ENCODE measurements around the gene SPAG16. TPM values are rescaled to one million over a fixed set of nuclear protein-coding genes. Genes with fewer than 3 reads are reported as not detected.

Gene SPAG16
- total RNA-seq, 1 experiment from 2014 or later = 30.0 TPM

DNA sequence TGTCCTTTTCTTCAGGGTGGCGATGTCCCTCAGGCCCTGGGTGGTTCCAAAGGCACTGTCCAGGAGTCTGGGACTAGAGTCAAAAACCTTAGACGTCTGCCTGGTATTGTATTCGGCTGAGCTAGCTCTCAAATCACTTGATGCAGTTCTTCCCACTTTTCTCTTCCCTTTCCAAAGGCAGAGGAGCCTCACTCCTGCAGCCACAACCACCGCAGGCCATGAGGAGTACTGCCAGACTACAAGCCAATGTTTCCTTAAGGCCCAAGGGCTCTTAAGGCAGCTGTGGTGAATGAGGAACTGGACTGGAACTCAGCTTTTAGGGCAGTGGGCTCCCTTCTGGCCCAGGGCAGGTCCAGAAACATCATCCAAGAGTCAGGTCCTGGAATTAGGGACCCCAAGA lies 360.7 kb downstream of the SPAG16 start:
- H3K36me3 ChIP-seq (ENCODE audit: low read depth) = no peaks in the 10 kb centered on the region
- H3K4me1 ChIP-seq (replicated peaks; ENCODE audit: insufficient read depth) = peaks cover 19% of the 10 kb centered on the region; the same call in 1 of the 2 replicates
- H3K27me3 ChIP-seq (ENCODE audit: insufficient read depth, low read depth) = no peaks in the 10 kb centered on the region
- H2AFZ ChIP-seq = no peak overlapping the region
- BruUV-seq (replicated peaks) = no TSS peak
- ChIA-PET CTCF (no interaction called here), POLR2A (ENCODE audit: unreplicated experiment) (no interaction called here)
- no peaks in the 10 kb centered on the region for H3K9me2 ChIP-seq (ENCODE audit: insufficient read depth)
- H3K4me3 ChIP-seq = no peak overlapping the region
- H3K27ac ChIP-seq = no peak overlapping the region
- no peak overlapping the region for H3K4me2 ChIP-seq
- no peaks in the 10 kb centered on the region for H3K9me3 ChIP-seq (ENCODE audit: insufficient read depth, low read depth)
- no peaks in the 10 kb centered on the region for H4K20me1 ChIP-seq (ENCODE audit: insufficient read depth)
- no peaks in the 10 kb centered on the region for H3F3A ChIP-seq (ENCODE audit: insufficient read depth, low read depth)
- no peaks in the 10 kb centered on the region for H3K79me2 ChIP-seq (ENCODE audit: low read depth)
- intact Hi-C loops (cut with micrococcal nuclease; ENCODE audit: unreplicated experiment) = no loop called here
- DNase-seq = no peak
- TF ChIP-seq, protein P1, sequence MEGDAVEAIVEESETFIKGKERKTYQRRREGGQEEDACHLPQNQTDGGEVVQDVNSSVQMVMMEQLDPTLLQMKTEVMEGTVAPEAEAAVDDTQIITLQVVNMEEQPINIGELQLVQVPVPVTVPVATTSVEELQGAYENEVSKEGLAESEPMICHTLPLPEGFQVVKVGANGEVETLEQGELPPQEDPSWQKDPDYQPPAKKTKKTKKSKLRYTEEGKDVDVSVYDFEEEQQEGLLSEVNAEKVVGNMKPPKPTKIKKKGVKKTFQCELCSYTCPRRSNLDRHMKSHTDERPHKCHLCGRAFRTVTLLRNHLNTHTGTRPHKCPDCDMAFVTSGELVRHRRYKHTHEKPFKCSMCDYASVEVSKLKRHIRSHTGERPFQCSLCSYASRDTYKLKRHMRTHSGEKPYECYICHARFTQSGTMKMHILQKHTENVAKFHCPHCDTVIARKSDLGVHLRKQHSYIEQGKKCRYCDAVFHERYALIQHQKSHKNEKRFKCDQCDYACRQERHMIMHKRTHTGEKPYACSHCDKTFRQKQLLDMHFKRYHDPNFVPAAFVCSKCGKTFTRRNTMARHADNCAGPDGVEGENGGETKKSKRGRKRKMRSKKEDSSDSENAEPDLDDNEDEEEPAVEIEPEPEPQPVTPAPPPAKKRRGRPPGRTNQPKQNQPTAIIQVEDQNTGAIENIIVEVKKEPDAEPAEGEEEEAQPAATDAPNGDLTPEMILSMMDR (conservative IDR thresholded peaks at IDR 0.05) = no peak
- no peak for TF ChIP-seq EZH2 (IDR thresholded peaks at IDR 0.05; ENCODE audit: low read depth)

DNA sequence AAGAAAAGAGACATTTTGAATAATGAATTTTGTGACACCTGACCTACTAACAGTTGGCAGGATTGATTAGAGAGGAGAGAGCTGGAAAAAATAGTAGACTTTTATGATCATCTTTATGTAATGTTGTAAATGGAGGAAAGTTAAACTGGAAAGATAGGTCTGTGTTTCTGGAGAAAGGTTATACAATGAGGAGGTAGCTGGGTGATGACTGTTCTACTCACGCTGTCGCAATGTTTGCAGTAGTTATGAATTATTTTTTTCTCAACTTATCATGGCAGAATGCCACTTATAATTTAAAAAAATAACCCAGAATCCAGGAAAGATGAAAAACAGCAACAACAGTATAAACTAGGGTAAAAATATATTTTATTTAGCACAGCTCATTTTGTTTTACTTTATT lies 364.9 kb downstream of the SPAG16 start:
- Histone ChIP-seq H3K27ac (no peak overlapping the region), H3K4me3 (no peak overlapping the region), H3K4me1 (replicated peaks; ENCODE audit: insufficient read depth) (peaks cover 8% of the 10 kb centered on the region; the same call in 1 of the 2 replicates), H3K79me2 (ENCODE audit: low read depth) (no peaks in the 10 kb centered on the region), H4K20me1 (ENCODE audit: insufficient read depth) (no peaks in the 10 kb centered on the region), H2AFZ (no peak overlapping the region), H3K4me2 (no peak overlapping the region), H3K27me3 (ENCODE audit: insufficient read depth, low read depth) (no peaks in the 10 kb centered on the region), H3K9me3 (ENCODE audit: insufficient read depth, low read depth) (no peaks in the 10 kb centered on the region), H3K36me3 (ENCODE audit: low read depth) (no peaks in the 10 kb centered on the region), H3F3A (ENCODE audit: insufficient read depth, low read depth) (no peaks in the 10 kb centered on the region), H3K9me2 (ENCODE audit: insufficient read depth) (no peaks in the 10 kb centered on the region)
- POLR2A ChIA-PET (ENCODE audit: unreplicated experiment) = no interaction called here
- CTCF ChIA-PET = no interaction called here
- BruUV-seq (replicated peaks) = no TSS peak
- no peak for DNase-seq
- intact Hi-C loops (cut with micrococcal nuclease; ENCODE audit: unreplicated experiment) = no loop called here
- TF ChIP-seq, protein P1 (conservative IDR thresholded peaks at IDR 0.05) = no peak
- TF ChIP-seq EZH2 (IDR thresholded peaks at IDR 0.05; ENCODE audit: low read depth) = no peak

DNA sequence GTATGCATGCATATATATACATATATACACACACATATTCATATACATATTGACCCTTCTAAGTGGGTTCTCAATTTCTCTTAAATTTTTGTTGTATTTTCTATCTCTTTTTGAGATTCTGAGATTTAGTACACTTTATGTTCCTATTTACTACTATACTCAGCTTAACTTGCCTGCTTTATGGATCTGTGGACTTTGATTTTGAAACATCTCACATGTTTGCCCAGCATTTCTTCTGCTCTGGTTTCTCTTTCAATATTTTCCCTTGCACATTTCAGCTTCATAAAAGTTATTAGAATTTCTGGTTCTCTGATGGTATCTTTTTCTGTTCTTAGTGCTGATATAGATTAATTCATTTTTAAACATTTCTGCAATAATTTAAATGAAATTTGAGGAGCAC lies 380.6 kb downstream of the SPAG16 start:
- H2AFZ ChIP-seq = no peak overlapping the region
- no peaks in the 10 kb centered on the region for H3K4me1 ChIP-seq (replicated peaks; ENCODE audit: insufficient read depth)
- no peak overlapping the region for H3K4me2 ChIP-seq
- H3K79me2 ChIP-seq (ENCODE audit: low read depth) = no peaks in the 10 kb centered on the region
- no peak overlapping the region for H3K27ac ChIP-seq
- DNase-seq = no peak
- POLR2A ChIA-PET (ENCODE audit: unreplicated experiment) = no interaction called here
- H4K20me1 ChIP-seq (ENCODE audit: insufficient read depth) = no peaks in the 10 kb centered on the region
- no peaks in the 10 kb centered on the region for H3F3A ChIP-seq (ENCODE audit: insufficient read depth, low read depth)
- TF ChIP-seq, protein P1 (conservative IDR thresholded peaks at IDR 0.05) = no peak
- TF ChIP-seq EZH2 (IDR thresholded peaks at IDR 0.05; ENCODE audit: low read depth) = no peak
- CTCF ChIA-PET = no interaction called here
- H3K9me3 ChIP-seq (ENCODE audit: insufficient read depth, low read depth) = peaks cover 14% of the 10 kb centered on the region
- H3K27me3 ChIP-seq (ENCODE audit: insufficient read depth, low read depth) = no peaks in the 10 kb centered on the region
- no TSS peak for BruUV-seq (replicated peaks)
- no peaks in the 10 kb centered on the region for H3K36me3 ChIP-seq (ENCODE audit: low read depth)
- H3K4me3 ChIP-seq = no peak overlapping the region
- intact Hi-C loops (cut with micrococcal nuclease; ENCODE audit: unreplicated experiment) = no loop called here
- H3K9me2 ChIP-seq (ENCODE audit: insufficient read depth) = no peaks in the 10 kb centered on the region

All from PC-9 (cell line).